Suppressor macrophage treated with lipopolysaccharide for 4 hours (primary cell): Measurements from ENCODE around the gene CFAP126.
"Not testable (repeated sequence)": the region's sequence is repeated elsewhere in the genome, so short reads cannot be mapped to it uniquely, and the experiment has no call there.

Experiments
- DNase-seq: peaks from one replicate; pipeline ENCODE4 v3.0.0-alpha.2; 2020

CFAP126 gene, protein sequence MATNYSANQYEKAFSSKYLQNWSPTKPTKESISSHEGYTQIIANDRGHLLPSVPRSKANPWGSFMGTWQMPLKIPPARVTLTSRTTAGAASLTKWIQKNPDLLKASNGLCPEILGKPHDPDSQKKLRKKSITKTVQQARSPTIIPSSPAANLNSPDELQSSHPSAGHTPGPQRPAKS

DNA sequence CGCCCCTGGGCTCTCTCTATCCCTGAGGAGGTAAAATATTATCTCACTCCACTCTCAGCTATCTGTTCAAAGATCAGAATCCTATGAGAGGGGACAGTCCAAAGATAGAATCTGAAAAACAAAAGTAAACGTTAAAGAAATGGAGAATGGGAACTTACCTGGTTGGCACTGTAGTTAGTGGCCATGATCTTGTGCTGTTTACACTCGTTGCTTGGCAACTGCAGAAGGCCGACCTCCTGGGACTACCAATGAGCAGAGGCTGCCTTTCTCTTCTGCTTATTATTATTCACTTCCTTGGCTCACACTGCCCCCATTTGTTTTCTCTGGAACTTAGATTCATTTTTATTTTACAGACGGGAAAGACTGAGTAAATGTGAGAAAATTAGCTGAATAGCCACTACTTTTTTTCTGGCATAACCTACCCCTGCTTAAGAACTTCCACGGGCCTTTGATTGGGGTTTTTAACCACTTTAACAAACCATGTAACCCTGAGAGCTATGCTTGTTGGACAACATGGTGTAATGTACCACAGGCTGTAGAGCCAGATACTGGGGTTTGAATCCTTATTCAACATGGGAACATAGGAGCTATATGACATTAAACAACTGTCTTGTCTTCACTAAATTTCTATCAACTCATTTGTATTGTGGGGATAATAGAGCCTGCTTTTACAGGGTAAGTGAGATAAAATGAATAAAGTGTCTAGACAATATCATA is at the start of gene CFAP126:
Gene CFAP126, minus strand, starts transcription at position 193 of the 717 bp plus-strand sequence. Its CDS starts 8 bp downstream, at position 185.
- peak; percentile 69 for DNase-seq

DNA sequence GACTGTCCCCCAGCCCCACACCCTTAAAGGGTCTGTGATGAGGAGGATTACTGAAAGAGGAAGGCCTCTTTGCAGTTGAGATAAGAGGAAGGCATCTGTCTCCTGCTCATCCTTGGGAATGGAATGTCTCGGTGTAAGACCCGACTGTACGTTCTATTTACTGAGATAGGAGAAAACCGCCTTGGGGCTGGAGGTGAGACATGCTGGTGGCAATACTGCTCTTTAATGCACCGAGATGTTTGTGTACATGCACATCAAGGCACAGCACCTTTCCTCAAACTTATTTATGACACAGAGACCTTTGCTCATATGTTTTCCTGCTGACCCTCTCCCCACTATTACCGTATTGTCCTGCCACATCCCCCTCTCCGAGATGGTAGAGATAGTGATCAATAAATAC is 45.4 kb upstream of the CFAP126 start:
- not testable (repeated sequence) for DNase-seq

DNA sequence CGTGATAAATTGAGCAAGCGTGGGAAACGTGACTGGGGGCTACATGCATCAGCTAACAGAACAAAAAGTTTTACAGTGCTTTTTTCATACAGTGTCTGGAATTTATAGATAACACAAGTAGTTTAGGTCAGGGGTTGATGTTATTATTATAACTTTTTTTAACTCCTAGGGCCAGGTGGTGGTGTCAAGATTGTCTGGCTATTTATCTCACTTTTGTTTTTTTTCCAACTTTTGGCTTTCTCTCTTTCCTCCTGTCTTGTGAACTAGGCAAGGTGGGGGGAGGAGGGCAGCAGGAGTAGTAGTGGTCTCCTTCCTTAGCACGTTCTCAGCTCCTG is 42.9 kb upstream of the CFAP126 start:
- DNase-seq: not testable (repeated sequence)

DNA sequence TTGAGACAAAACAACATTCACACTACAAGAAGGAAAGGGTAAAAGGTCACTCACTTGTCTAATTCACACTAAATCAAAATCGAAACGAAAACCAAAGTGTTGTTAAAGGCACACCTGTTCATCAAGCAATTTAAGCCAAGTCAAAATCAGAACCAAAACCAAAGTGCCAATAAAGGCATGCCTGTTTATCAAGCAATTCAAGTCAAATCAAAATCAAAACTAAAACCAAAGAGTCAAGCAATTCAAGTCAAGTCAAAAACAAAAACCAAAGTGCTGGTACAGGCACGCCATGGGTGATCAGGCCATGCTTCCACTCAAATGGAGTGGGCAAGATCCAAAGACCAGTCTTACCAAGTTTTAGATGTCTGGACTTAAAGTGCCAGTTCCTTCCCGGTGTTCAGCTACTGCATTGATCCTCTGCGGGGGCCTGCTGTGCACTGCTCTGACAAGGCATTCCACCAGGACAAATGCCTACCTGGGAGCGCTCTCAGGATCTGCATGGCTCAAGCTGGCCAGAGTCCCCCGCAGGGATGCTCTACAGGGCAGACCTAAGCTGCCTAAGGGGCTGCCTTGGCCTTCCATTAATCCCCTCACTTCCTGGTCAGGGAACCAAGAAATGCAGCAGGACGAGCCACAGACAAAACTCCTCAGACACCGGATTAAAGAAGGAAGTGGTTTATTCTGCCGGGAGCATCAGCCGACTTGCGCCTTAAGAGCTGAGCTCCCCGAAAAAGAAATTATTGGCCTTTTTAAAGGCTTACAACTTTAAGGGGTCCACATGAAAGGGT is 42.4 kb upstream of the CFAP126 start:
- DNase-seq: not testable (repeated sequence)

DNA sequence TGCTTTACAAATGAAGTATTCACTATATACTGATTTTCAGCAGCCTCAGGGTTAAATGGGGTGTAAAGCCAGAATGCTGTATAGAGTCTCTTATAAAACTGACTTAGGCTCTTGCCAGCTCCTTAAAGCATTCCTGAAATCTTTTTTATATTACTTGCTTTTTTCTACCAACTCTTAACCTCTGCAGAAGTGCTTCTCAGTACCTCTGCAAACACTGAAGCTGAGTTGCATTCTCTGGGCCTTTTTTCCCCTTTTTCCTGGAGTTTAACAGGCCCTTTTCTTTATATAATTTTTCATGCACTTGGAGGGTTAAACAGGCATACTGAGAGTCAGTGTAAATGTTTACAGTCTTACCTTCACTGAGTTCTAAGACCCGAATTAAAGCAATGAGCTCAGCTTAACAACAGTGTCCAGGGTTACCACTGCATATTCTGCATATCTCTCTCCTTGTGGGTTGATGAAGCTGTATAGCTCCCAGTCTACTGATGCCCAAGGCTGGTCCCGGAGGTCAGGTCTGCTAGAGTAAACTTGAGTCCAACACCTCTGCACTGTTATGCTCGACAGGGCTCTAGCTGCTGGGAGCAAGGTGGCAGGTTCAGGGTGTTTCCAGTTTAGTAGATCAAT is 40.9 kb upstream of the CFAP126 start:
- no peak for DNase-seq

DNA sequence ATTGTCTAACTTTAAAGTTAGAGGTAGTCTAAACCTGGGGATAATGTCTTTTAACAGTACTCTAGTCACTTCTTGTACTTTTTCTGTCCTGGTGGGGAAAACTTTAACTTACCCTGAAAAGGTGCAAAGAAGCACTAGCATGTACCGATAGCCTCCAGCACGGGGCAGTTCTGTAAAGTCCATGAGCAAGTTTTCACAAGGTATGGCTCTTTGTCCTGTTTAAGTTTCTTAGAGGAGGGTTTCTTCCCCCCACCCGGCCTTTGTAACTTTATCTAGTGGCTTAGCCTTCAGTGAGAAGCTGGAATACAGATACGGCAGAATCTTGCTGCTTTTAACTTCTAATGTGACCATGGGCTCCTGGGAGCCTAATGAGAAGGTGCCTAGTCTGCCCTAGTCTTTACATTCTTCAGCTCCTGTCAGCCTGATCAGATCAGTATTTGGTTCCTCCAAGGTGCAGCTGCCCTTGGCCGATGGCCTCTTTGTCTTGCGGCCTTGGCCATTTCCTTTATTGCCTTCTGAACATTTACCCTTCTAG is 39.8 kb upstream of the CFAP126 start:
- no peak for DNase-seq

DNA sequence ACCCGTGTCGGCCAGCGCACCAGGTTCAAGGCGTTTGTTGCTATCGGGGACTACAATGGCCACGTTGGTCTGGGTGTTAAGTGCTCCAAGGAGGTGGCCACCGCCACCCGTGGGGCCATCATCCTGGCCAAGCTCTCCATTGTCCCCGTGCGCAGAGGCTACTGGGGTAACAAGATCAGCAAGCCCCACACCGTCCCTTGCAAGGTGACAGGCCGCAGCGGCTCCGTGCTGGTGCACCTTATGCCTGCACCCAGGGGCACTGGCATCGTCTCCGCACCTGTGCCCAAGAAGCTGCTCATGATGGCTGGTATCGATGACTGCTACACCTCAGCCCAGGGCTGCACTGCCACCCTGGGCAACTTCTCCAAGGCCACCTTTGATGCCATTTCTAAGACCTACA is 38.9 kb upstream of the CFAP126 start:
- DNase-seq: not testable (repeated sequence)

DNA sequence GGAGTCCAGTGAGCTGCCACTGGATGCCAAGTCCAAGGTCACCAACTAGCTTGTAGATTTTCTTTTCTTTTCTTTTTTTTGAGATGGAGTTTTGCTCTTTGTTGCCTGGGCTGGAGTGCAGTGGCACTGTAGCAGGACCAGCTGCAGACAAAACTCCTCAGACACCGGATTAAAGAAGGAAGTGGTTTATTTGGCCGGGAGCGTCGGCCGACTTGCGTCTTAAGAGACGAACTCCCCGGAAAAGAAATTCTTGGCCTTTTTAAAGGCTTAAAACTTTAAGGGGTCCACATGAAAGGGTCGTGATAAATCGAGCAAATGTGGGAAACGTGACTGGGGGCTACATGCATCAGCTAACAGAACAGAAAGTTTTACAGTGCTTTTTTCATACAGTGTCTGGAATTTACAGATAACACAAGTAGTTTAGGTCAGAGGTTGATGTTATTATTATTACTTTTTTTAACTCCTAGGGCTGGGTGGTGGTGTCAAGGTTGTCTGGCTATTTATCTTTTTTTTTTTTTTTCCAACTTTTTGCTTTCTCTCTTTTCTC is 36.4 kb upstream of the CFAP126 start:
- DNase-seq: no peak

DNA sequence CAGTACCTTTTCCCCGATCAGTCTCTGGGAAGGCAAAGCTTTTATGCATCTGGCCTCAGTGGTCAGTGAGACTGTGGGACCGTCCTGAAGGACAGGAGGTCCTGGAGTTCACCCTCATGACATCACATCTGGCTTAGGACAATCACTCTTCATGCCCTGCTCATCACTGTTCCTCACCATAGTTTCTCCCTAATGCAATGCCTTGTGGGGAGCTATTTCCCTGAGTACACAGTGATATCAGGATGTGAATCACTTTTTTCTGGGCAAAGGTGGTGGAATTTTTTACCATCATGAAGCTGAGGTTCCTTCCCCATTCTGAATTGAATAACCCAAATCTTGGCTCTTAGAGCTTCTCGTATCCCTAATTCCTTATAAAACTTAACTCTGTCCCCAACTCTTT is 34.8 kb upstream of the CFAP126 start:
- no peak for DNase-seq

DNA sequence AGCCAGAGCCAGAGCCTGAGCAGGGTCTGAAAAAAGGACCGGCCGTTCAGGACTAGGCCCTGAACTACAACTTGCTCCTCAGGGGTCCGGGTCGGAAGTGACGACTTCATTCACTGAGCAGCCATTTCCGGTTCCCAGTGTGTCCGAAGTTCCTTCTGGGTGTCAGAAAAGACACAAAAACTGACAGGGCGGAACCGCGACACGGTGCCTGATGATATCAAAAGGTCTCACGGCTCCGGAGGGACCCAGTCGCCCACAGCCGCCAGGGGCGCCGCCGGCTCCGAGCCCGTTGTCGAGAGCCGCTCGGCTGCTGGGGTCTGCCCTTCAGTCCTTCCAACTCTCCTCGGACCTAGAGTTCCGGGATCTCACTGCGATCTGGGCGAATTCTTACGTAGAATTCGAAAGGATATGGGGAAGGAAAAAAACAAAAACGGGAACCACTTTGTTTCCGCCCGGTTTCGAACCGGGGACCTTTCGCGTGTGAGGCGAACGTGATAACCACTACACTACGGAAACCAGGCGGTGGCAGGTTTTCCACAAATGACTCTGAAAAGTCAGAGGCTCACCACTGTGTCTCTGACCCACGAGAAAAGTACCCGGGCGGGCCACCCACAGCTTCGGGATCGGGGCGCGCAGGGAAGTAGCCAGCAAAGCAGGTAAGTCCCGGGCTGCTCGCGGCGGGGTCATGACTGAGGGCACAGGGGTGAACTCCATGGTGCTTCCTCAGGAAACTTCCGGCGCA is 31.8 kb upstream of the CFAP126 start:
- DNase-seq: peak; percentile 95

DNA sequence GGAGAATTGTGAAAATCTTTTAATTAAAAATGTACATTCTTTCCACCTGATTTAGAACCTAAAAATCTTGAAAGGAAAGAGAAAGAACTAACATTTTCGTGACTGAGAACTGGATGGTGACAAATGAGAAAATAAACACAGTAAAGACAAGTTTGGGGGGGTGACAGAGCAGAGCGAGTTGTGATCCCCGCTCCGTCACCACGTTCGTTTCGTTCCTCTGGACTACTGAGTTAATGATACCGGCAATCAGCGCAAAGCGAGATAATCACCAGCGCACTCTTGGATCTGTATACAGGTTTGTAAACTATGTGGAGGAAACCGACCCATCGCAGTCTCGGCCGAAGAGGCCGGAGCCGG is 31.2 kb upstream of the CFAP126 start:
- DNase-seq: no peak

DNA sequence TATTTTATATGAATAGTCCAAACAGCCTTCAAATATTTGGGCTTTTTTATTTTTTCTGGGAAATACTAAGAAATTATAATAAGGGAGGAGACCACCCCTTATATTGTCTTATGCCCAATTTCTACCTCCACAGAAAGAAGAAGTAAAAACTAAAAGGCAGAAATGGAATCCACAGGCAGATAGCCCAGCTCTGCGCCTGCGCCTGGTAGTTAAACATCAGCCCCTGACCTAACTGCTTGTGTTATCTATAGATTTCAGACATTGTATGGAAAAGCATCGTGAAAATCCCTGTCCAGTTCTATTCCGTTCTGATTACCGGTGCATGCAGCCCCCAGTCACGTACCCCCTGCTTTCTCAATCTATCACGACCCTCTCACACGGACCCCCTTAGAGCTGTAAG is 29.4 kb upstream of the CFAP126 start:
- DNase-seq: not testable (repeated sequence)

DNA sequence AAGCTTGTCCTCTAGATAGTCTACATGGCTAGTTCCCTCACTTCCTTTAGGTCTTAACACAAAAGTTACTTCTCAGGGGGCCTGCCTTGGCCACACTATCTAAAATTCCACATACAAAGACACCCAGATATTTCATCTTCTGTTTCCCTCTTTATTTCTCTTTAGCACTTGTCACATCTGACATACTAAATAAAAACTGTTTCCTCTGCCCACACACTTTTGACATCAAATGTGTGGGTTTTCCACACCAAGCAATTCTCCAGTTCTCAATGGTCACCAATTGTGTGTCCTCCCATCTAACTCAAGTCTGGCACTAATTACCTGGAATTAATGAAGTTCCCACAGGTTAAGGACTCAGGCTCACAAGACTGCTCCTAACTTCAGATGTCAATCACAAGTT is 25.5 kb upstream of the CFAP126 start:
- DNase-seq: peak; percentile 21

DNA sequence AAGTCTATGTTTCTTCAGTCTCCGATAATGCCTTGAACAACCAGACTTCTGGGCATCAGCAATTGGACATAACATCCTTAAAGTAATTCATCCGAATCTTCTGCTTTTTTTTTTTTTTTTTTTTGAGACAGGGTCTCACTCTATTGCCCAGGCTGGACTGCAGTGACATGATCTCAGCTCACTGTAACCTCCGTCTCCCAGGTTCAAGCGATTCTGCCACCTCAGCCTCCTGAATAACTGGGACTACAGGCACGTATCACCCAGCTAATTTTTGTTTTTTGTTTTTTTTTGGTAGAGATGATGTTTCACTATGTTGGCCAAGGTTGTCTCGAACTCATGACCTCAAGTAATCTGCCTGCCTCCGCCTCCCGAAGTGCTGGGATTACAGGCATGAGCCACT is 23.9 kb upstream of the CFAP126 start:
- no peak for DNase-seq

DNA sequence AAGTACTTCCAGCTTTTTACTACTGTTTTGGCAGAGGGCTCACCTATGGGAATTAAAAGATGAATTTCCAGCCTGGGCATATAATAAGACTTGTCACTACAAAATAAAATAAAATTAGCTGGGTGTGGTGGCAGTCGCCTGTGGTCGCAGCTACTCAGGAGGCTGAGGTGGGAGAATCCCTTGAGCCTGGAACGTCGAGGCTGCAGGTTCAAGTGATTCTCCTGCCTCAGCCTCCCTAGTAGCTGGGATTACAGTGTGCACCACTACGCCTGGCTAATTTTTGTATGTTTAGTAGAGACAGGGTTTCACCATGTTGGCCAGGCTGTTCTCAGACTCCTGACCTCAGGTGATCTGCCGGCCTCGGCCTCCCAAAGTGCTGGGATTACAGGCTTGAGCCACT is 23.5 kb upstream of the CFAP126 start:
- DNase-seq: not testable (repeated sequence)

DNA sequence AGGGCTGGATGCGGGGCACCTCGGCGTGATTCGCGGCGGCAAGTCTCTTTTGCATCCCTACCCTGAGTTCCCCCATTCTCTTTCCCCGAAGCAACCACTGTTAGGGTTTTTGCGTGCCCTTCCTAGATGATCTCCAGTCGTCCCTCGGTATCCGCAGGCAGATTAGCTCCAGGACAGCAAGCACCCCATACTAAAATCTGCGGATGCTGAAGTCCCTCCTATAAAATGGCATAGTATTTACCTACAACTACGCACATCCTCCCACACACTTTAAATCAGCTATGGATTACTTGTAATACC is 22.8 kb upstream of the CFAP126 start:
- DNase-seq: no peak

DNA sequence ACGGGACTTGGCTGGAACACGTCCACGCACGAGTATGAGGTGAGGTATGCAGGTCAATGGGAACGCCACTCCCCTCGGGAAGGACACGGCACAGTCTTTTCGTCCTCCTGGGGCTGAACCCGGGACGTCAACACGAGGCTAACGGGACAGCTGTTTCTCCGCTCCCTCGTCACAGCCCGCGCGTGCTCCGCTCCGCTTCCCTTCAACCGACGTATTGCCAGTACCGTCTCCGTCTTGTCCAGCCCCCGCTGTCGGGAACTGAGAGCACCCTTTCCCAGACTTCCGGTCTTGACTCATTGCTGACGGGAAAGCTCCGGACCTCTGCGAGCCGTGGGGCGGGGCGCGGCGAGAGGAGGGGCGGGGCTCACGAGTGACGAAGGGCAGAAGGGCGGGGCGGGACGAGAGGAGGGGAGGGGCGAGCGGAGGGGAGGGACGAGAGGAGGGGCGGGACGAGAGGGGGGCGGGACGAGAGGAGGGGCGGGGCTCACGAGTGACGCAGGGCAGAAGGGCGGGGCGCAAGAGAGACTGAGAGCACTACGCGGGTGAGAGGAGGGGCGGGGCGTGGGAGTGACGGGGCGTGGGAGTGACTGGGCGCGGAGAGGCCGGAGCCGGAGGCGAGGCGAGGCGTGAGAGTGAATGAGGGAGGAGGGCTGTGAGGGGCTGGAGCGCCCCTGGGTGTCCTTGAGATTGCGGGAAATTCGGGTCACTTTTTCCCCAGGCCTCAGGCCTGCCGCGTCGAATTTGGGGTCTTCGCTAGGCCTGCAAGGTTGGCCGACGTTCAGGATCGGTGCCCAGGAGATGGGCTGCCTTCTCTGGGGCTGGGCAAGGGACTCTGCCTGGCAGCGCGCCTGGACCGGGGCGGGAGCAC is 22.2 kb upstream of the CFAP126 start:
- DNase-seq: peak; percentile 100

DNA sequence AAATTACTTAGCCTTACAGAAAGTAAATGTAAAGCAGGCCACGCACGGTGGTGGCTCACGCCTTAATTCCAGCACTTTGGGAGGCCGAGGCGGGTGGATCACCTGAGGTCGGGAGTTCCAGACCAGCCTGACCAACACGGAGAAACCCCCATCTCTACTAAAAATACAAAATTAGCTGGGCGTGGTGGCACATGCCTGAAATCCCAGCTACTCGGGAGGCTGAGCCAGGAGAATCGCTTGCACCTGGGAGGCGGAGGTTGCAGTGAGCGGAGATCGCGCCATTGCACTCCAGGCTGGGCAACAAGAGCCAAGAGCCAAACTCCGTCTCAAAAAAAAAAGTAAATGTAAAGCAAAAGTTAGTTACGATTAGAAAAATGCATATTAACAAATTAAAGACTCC is 21.5 kb upstream of the CFAP126 start:
- DNase-seq: not testable (repeated sequence)

DNA sequence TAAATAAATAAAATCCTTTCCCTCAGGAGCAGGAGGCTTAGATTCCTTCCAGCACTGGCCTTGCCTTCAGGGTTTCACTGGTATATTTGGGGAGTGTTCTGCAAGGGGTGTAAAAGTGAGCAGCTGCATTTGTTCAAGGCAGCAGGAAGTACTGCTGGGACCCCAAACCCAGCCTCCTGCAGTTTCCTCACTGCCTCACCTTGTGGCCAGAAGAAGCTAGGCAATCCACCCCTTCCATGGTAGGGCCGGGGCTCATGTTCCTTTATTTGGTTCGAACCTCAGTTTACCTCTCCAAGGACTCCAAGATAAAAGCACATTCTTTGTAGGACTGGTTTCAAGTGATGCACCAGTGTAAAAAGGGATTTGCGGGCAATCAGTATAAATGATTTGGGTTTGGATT is 21.0 kb upstream of the CFAP126 start:
- DNase-seq: no peak

DNA sequence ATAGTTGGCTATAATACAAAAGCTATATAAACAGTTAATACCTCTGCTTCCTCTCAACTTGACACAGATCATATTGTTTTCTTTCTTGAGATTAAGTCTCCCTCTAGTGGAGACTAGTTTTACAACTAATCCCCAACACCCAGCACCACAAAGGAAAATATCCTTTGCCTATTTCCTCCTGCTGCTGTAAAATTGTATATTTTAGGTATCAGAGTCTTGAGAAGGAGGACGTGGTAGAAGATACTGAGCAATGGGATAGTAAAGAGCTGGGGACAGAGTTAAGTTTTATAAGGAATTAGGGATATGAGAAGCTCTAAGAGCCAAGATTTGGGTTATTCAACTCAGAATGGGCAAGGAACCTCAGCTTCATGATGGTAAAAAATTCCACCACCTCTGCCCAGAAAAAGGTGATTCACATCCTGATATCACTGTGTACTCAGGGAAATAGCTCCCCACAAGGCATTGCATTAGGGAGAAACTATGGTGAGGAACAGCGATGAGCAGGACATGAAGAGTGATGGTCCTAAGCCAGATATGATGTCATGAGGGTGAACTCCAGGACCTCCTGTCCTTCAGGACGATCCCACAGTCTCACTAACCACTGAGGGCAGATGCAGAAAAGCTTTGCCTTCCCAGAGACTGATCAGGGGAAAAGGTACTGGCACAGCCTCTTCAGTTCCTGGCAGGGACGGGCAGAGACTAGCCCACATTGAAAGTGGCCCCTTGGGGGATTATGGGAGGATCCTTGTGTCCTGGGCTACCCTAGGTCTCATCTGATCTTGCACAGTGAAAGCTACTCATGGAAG is 14.7 kb upstream of the CFAP126 start:
- peak; percentile 76 for DNase-seq

DNA sequence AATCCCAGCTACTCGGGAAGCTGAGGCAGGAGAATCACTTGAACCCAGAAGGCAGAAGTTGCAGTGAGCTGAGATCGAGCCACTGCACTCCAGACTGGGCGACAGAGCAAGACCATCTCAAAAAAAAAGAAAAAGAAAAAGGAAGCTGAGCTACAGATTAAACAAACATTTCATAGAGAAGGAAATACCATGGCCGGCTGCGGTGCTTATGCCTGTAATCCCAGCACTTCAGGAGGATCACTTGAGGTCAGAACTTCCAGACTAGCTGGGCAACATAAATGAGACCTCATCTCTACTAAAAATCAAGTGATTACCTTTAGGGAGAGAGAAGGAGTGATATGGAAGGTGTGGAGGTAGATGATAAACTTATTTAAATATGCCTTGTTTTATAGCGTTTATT is 14.0 kb upstream of the CFAP126 start:
- DNase-seq: no peak
